ENCODE data around the gene CATSPERZ.

The CATSPERZ gene, protein sequence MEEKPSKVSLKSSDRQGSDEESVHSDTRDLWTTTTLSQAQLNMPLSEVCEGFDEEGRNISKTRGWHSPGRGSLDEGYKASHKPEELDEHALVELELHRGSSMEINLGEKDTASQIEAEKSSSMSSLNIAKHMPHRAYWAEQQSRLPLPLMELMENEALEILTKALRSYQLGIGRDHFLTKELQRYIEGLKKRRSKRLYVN

DNA sequence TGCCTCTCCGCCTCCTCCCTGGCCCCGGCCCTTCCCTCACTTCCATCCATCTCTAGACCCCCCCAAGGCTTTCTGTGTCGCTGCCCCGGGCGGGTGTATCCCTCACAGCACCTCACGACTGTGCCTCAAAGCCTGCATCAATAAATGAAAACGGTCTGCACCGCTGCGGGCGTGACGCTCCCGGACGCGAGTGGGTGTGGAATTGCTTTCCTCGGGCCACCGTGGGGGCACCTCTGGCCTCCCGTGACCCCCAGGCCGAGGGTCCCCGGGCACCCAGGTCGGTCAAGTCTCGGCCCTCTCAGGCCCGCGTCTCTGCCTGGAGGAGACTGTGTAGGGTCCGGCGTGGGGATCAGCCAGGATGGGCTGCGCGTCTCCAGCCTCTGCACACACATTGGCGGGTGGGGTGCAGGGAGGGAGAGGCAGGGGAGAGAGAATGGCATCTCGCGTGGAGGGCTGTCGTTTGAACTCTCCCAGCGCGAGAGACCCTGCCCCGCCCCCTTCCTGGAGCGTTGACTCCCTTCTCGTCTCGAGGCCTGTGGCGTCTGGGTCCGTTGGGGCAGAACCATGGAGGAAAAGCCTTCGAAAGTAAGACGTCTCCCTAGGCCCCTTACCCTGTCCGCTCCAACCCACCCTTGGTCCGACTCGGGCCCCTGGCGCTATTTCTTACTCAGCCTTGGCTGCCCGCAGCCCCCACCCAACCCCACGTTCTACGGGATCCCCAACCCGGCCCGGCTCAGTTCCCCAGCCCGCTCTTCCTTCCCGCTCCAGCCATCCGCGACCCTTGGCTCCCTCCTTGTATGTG lies at the start of gene CATSPERZ:
CATSPERZ (plus strand) TSS at position 512 of the 802 bp plus-strand sequence; CDS start at position 565, 53 bp downstream.
- H3K36me3 ChIP-seq (ENCODE audit: control insufficient read depth, insufficient read depth, low read length), result no peaks in the 10 kb centered on the region
- peak within 1 kb of the TSS; percentile 25 for H3K4me3 ChIP-seq (replicated peaks; ENCODE audit: low read depth, low read length)
- TF ChIP-seq, protein P1, sequence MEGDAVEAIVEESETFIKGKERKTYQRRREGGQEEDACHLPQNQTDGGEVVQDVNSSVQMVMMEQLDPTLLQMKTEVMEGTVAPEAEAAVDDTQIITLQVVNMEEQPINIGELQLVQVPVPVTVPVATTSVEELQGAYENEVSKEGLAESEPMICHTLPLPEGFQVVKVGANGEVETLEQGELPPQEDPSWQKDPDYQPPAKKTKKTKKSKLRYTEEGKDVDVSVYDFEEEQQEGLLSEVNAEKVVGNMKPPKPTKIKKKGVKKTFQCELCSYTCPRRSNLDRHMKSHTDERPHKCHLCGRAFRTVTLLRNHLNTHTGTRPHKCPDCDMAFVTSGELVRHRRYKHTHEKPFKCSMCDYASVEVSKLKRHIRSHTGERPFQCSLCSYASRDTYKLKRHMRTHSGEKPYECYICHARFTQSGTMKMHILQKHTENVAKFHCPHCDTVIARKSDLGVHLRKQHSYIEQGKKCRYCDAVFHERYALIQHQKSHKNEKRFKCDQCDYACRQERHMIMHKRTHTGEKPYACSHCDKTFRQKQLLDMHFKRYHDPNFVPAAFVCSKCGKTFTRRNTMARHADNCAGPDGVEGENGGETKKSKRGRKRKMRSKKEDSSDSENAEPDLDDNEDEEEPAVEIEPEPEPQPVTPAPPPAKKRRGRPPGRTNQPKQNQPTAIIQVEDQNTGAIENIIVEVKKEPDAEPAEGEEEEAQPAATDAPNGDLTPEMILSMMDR (IDR thresholded peaks at IDR 0.05; ENCODE audit: insufficient read depth, low read length, poor library complexity, severe bottlenecking), result peak; percentile 21
- peaks cover 3% of the 10 kb centered on the region for H3K27me3 ChIP-seq (replicated peaks; ENCODE audit: control insufficient read depth, insufficient read depth, low read length)
- DNase-seq (ENCODE audit: extremely low read depth, insufficient read length), result peak; percentile 9

DNA sequence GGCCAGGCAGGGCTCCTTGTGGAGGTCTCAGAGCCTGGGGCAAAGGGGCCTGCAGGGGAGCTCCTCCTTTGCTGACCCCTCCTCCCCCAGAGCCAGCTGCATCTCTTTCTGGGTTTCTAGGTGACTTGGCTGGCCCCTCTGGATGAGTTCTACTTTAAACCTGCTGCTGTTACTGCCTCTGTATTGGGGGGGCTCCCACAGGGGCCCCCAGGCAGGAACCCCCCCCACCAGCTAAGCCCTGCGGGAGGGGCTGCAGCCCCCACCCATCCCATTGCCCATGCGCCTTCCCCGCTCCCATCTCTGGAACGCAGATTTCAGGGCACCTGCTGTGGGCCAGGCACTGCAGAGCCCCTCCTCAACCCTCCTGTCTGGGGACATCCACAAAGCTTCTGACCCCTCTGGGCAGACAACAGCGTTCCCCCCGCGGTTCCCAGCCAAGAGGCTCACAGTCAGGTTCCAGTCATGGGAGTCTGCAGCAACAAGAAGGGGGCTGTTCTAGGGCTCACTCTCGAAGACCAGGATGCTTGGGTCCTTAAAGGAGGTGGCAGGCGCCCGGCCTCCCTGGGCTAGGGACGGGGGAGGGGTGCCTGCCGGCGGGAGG lies 49.6 kb upstream of the CATSPERZ start:
- Histone ChIP-seq H3K36me3 (ENCODE audit: control insufficient read depth, insufficient read depth, low read length) (peaks cover 1% of the 10 kb centered on the region; the same call in 1 of the 2 replicates), H3K27me3 (replicated peaks; ENCODE audit: control insufficient read depth, insufficient read depth, low read length) (no peaks in the 10 kb centered on the region), H3K4me3 (replicated peaks; ENCODE audit: low read depth, low read length) (peak overlapping the region; percentile 59)
- DNase-seq (ENCODE audit: extremely low read depth, insufficient read length), result no peak
- TF ChIP-seq, protein P1 (IDR thresholded peaks at IDR 0.05; ENCODE audit: insufficient read depth, low read length, poor library complexity, severe bottlenecking), result no peak

GRCh38 chr11:64251016-64251752 lies 49.0 kb upstream of the CATSPERZ start, which contains the start of gene PLCB3:
Gene PLCB3, plus strand, starts transcription at chr11:64251530. Its CDS starts 120 bp downstream, at chr11:64251650.
- TF ChIP-seq, protein P1 (IDR thresholded peaks at IDR 0.05; ENCODE audit: insufficient read depth, low read length, poor library complexity, severe bottlenecking), result peak; percentile 62
- peak; percentile 55 for DNase-seq (ENCODE audit: extremely low read depth, insufficient read length)
- H3K4me3 ChIP-seq (replicated peaks; ENCODE audit: low read depth, low read length), result peak within 1 kb of the TSS; percentile 71
- no peaks in the 10 kb centered on the region for H3K27me3 ChIP-seq (replicated peaks; ENCODE audit: control insufficient read depth, insufficient read depth, low read length)
- peaks cover 4% of the 10 kb centered on the region for H3K36me3 ChIP-seq (ENCODE audit: control insufficient read depth, insufficient read depth, low read length)

- TF ChIP-seq, protein P1 (IDR thresholded peaks at IDR 0.05; ENCODE audit: insufficient read depth, low read length, poor library complexity, severe bottlenecking), result no peak
- DNase-seq (ENCODE audit: extremely low read depth, insufficient read length), result no peak
- no peaks in the 10 kb centered on the region for H3K27me3 ChIP-seq (replicated peaks; ENCODE audit: control insufficient read depth, insufficient read depth, low read length)
- peaks cover 7% of the 10 kb centered on the region for H3K36me3 ChIP-seq (ENCODE audit: control insufficient read depth, insufficient read depth, low read length)
- H3K4me3 ChIP-seq (replicated peaks; ENCODE audit: low read depth, low read length), result peak overlapping the region; percentile 71
Measured at GRCh38 chr11:64251753-64252002, 48.5 kb upstream of the CATSPERZ start.

DNA sequence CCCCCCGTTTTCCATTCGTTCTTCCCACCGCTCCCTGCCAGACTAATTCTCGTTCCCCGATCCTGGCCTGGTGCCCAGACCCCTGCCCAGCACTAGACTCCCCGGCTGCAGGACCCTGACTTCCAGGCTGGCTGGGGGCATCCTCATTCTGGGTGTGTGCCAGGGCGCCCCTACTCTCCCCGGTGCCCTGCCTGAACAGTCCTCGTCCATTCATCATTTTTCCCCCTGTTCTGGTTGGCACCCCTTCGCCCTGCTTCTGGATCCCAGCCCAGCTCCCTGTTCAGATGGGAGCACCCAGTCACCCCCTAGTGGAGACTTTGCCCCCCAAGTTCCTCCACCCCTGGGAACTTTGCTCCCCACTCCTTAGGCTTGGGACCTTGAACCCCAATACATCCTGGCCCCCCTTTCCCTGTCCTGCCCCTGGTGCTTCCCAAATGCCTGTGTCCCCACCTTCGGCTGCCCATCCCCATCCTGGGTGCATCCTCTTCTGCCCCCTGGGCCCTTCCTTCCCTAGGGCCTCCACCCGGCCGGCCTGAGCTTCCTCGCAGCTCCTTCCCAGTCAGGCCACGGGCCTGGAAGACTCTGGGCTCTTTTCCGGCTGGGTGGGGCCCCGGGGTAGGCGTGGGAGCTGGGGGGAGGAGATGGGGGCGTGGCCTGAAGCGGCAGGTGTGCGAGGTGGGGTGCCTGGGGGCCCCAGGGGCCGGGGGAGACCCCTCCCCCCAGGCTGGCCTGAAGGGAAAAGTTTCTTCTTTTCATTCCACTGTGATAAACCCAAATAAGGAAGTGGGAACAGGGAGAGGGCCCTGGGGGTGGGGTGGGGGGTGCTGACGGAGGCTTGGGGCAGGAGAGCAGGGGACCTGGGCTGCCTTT lies 47.9 kb upstream of the CATSPERZ start:
- Histone ChIP-seq H3K27me3 (replicated peaks; ENCODE audit: control insufficient read depth, insufficient read depth, low read length) (no peaks in the 10 kb centered on the region), H3K4me3 (replicated peaks; ENCODE audit: low read depth, low read length) (peak overlapping the region; percentile 71), H3K36me3 (ENCODE audit: control insufficient read depth, insufficient read depth, low read length) (peaks cover 8% of the 10 kb centered on the region)
- TF ChIP-seq, protein P1 (IDR thresholded peaks at IDR 0.05; ENCODE audit: insufficient read depth, low read length, poor library complexity, severe bottlenecking), result peak; percentile 52
- no peak for DNase-seq (ENCODE audit: extremely low read depth, insufficient read length)
